ENCODE results near the gene NCKAP5.

Gene NCKAP5

DNA sequence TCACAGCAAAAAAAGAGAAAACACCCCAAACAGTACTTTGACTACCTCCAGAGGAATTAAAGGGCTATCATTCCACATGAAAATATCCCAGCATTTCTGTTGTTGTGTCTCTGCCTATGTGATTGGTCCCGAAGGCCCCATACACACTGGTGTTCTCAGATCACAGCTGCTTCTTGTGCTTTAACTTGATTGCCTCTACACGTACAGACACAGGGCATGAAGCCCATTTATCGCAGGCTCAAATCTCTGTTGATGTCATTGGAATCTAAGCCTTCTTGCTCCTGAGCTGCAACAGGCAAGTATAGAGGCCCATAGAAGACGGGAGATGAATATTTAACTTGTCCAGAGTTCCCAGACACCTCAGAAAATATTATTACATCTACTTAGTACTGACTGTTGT, 405.2 kb downstream of the NCKAP5 start:
- ChIA-PET CTCF (interaction anchor here (0.8 to 1.1 kb wide), 3 partner anchors 8 to 680 kb away, joined by 3 read pairs; no protein-coding TSS in a partner anchor), POLR2A (no interaction called here)
- TF ChIP-seq, protein P1, sequence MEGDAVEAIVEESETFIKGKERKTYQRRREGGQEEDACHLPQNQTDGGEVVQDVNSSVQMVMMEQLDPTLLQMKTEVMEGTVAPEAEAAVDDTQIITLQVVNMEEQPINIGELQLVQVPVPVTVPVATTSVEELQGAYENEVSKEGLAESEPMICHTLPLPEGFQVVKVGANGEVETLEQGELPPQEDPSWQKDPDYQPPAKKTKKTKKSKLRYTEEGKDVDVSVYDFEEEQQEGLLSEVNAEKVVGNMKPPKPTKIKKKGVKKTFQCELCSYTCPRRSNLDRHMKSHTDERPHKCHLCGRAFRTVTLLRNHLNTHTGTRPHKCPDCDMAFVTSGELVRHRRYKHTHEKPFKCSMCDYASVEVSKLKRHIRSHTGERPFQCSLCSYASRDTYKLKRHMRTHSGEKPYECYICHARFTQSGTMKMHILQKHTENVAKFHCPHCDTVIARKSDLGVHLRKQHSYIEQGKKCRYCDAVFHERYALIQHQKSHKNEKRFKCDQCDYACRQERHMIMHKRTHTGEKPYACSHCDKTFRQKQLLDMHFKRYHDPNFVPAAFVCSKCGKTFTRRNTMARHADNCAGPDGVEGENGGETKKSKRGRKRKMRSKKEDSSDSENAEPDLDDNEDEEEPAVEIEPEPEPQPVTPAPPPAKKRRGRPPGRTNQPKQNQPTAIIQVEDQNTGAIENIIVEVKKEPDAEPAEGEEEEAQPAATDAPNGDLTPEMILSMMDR (IDR thresholded peaks at IDR 0.05; ENCODE audit: insufficient read depth, low read length, missing control alignments), result no peak
- no peak for DNase-seq (ENCODE audit: low read depth, low spot score)
- H3K4me3 ChIP-seq (ENCODE audit: low read depth, low read length), result no peak overlapping the region

DNA sequence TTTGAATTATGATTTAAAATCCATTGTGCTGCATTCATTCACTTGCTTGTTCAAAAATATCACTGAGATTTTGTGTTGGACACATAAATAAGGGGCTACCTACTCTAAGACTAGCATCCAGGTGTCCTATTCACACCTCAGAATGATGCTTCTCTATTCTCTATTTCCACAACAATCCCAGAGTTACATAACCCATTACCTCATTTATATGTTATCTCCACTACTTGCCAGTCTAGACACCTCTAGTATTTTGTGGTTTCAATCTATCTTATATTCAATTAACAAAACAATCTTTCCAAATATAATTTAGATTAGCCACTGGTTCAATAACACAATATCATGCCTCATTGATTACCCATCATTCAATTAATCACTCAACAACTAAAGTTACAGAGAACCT, 409.8 kb downstream of the NCKAP5 start:
- TF ChIP-seq, protein P1 (IDR thresholded peaks at IDR 0.05; ENCODE audit: insufficient read depth, low read length, missing control alignments), result no peak
- H3K4me3 ChIP-seq (ENCODE audit: low read depth, low read length), result no peak overlapping the region
- no peak for DNase-seq (ENCODE audit: low read depth, low spot score)
- CTCF ChIA-PET, result no interaction called here
- POLR2A ChIA-PET, result no interaction called here

DNA sequence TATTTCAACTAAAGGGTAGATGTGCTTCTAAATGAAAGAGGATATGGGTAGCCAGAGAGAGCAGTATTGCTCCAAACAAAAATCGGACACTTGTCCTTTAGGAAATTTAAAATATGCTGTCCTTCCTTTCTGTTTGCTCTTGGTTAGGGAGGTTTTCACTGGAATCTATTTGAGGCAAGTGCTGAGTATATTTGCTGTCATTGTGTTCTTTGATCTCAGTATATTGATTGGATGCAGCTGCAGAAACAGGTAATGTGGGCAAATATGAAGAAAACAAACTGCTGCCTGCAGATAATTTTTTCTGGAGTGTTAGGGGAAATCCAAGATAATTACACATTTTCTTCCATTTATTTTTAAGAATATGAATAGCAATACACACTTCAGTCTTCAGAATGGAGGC, 410.2 kb downstream of the NCKAP5 start:
- ChIA-PET POLR2A (no interaction called here), CTCF (no interaction called here)
- DNase-seq (ENCODE audit: low read depth, low spot score), result no peak
- H3K4me3 ChIP-seq (ENCODE audit: low read depth, low read length), result no peak overlapping the region
- TF ChIP-seq, protein P1 (IDR thresholded peaks at IDR 0.05; ENCODE audit: insufficient read depth, low read length, missing control alignments), result no peak

DNA sequence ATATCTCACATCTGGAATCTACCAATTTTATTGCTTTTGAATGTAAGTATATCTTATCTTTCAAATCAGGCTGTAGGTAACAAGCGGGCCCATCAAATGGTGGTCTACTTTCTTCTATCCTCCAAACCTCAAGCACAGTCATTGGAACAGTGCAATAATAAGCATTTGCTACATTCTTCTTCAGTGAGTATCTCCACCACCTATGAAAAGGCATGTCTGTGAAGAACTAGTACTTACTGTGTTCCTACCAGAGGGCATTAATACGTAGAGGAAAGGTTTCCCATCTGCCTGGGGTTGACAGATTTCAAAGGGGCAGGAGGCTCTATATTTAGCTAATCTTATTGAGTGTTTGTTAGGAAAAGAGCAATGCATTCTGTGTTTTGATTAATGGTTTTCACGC, 411.1 kb downstream of the NCKAP5 start:
- POLR2A ChIA-PET, result no interaction called here
- no peak overlapping the region for H3K4me3 ChIP-seq (ENCODE audit: low read depth, low read length)
- CTCF ChIA-PET, result interaction anchor here (1.7 kb wide), 1 partner anchor 9 kb away, joined by 5 read pairs; no protein-coding TSS in a partner anchor
- TF ChIP-seq, protein P1 (IDR thresholded peaks at IDR 0.05; ENCODE audit: insufficient read depth, low read length, missing control alignments), result no peak
- DNase-seq (ENCODE audit: low read depth, low spot score), result no peak

DNA sequence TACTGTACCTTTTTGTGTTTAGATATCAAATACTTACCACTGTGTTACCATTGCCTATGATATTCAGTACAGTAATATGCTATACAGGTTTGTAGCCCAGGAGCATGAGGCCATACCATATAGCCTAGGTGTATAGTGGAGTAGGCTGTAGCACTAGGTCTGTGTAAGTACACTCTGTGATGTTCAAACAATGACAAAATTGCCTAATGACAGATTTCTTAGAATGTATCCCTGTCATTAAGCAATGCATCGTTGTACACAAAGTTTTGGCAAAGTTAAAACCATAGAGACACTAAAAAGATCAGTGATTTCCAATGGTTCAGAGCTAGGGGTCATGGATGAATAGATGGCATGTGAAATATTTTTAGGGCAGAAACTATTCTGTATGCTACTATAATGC, 415.5 kb downstream of the NCKAP5 start:
- CTCF ChIA-PET, result no interaction called here
- POLR2A ChIA-PET, result no interaction called here
- DNase-seq (ENCODE audit: low read depth, low spot score), result no peak
- TF ChIP-seq, protein P1 (IDR thresholded peaks at IDR 0.05; ENCODE audit: insufficient read depth, low read length, missing control alignments), result no peak
- no peak overlapping the region for H3K4me3 ChIP-seq (ENCODE audit: low read depth, low read length)

DNA sequence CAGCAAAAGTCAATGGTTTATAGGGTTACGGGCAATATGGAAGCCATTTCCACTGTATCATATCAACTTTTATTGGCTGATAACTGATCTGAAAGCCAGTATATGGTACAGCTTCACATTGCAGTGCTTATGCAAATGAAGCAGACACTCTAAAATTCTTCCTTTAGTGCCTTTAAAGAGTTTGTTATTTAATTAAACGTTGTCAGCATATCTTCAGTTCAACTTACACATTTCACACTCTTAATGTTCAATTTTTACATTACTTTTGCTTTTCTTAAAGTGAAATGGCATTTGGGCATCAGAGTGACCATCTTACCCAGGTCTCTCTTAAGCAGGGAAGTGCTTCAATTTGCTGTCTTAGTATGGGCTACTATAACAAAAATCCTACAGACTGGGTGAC, 420.1 kb downstream of the NCKAP5 start:
- ChIA-PET CTCF (interaction anchor here (1.5 to 2.9 kb wide), 3 partner anchors 497 to 601 kb away, joined by 3 to 13 read pairs (median 8); no protein-coding TSS in a partner anchor), POLR2A (no interaction called here)
- TF ChIP-seq, protein P1 (IDR thresholded peaks at IDR 0.05; ENCODE audit: insufficient read depth, low read length, missing control alignments), result no peak
- DNase-seq (ENCODE audit: low read depth, low spot score), result no peak
- H3K4me3 ChIP-seq (ENCODE audit: low read depth, low read length), result no peak overlapping the region

All from AG04449 (cell line).